Activated naive CD8-positive, alpha-beta T cell treated with anti-CD3 and anti-CD28 coated beads for 36 hours (primary cell): Measurements from ENCODE around the gene TTC1. TPM values are rescaled to one million over a fixed set of nuclear protein-coding genes. Genes with fewer than 3 reads are reported as not detected.

ENCODE experiments used
- DNase-seq: peaks from one replicate; pipeline ENCODE4 v3.0.0; 2021
- H3K27ac Mint-ChIP-seq: one replicate; pipeline ENCODE4 v1.8.0; 2022; ENCODE audit warnings: mild to moderate bottlenecking, moderate library complexity, mixed read lengths
- H3K27me3 Mint-ChIP-seq: one replicate; pipeline ENCODE4 v1.8.0; 2022; ENCODE audit warnings: mild to moderate bottlenecking, mixed read lengths
- H3K36me3 Mint-ChIP-seq: one replicate; pipeline ENCODE4 v1.8.0; 2021; ENCODE audit warnings: mild to moderate bottlenecking, mixed read lengths
- H3K4me1 Mint-ChIP-seq: one replicate; pipeline ENCODE4 v1.8.0; 2021; ENCODE audit warnings: mixed read lengths
- H3K4me3 Mint-ChIP-seq: one replicate; pipeline ENCODE4 v1.8.0; 2022; ENCODE audit warnings: mild to moderate bottlenecking, moderate library complexity, mixed read lengths
- H3K9me3 Mint-ChIP-seq: one replicate; pipeline ENCODE4 v1.8.0; 2022; ENCODE audit warnings: mixed read lengths
- total RNA-seq, 2 experiments: library from RNA; stranded (reverse); gene quantifications; one replicate each; pipeline ENCODE4 v1.2.3, GENCODE V29; 2021

TTC1 gene
- total RNA-seq, 2 experiments from 2014 or later = 69.7 to 73.9 TPM

- H3K9me3 Mint-ChIP-seq = no peaks in the 10 kb centered on the region
- no peaks in the 10 kb centered on the region for H3K27me3 Mint-ChIP-seq
- H3K27ac Mint-ChIP-seq = no peak overlapping the region
- H3K4me1 Mint-ChIP-seq = peaks cover 20% of the 10 kb centered on the region
- DNase-seq = no peak
- H3K36me3 Mint-ChIP-seq = peaks cover 14% of the 10 kb centered on the region
- no peak overlapping the region for H3K4me3 Mint-ChIP-seq
Observed at GRCh38 chr5:160020964-160021363, 12.0 kb downstream of the TTC1 start.

- Mint-ChIP-seq H3K27ac (no peak overlapping the region), H3K36me3 (peaks cover 15% of the 10 kb centered on the region), H3K4me1 (peaks cover 21% of the 10 kb centered on the region), H3K4me3 (no peak overlapping the region), H3K9me3 (no peaks in the 10 kb centered on the region), H3K27me3 (no peaks in the 10 kb centered on the region)
- peak; percentile 38 for DNase-seq
Observed at GRCh38 chr5:160021831-160022446, 13.0 kb downstream of the TTC1 start.

- H3K9me3 Mint-ChIP-seq = no peaks in the 10 kb centered on the region
- no peak for DNase-seq
- peaks cover 20% of the 10 kb centered on the region for H3K36me3 Mint-ChIP-seq
- no peak overlapping the region for H3K4me3 Mint-ChIP-seq
- no peaks in the 10 kb centered on the region for H3K27me3 Mint-ChIP-seq
- H3K27ac Mint-ChIP-seq = no peak overlapping the region
- H3K4me1 Mint-ChIP-seq = peaks cover 21% of the 10 kb centered on the region
Observed at GRCh38 chr5:160023007-160023907, 14.3 kb downstream of the TTC1 start.

GRCh38 chr5:160023908-160024630 lies 15.1 kb downstream of the TTC1 start:
- Mint-ChIP-seq H3K4me1 (peaks cover 21% of the 10 kb centered on the region), H3K4me3 (no peak overlapping the region), H3K27ac (no peak overlapping the region), H3K9me3 (no peaks in the 10 kb centered on the region), H3K27me3 (no peaks in the 10 kb centered on the region), H3K36me3 (peaks cover 20% of the 10 kb centered on the region)
- DNase-seq = no peak

- Mint-ChIP-seq H3K9me3 (no peaks in the 10 kb centered on the region), H3K36me3 (peaks cover 27% of the 10 kb centered on the region), H3K4me1 (peaks cover 11% of the 10 kb centered on the region)
Observed at GRCh38 chr5:160029004-160029403, 20.1 kb downstream of the TTC1 start.

DNA sequence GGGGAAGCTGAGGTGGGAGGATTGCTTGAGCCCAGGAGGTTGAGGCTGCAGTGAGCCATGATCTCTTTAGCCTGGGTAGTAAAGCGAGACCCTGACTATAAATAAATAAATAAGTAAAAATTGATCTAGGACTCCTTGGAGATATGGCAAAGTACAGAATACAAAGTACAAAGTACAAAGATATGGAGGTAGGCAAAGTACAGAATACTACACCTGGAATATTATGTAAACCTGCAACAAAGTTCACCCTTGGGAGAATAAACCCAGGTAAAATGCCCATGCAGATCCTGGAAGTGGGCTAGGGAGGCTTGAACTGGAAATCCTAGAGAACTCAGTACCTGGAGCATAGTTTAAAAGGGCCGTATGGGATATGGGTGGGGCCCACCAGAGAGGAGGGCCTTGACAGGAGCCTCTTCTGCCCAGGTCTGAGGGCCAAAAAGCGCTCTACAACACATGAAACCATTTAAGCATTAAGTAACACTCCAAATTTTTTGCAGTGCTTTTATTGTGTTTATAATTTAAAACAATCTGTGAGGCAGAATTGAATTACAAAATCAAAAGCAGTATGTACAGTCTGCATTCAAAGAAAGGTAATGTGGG lies 20.7 kb downstream of the TTC1 start:
- H3K4me1 Mint-ChIP-seq = peaks cover 9% of the 10 kb centered on the region
- no peak overlapping the region for H3K27ac Mint-ChIP-seq
- no peaks in the 10 kb centered on the region for H3K27me3 Mint-ChIP-seq
- H3K4me3 Mint-ChIP-seq = no peak overlapping the region
- no peaks in the 10 kb centered on the region for H3K9me3 Mint-ChIP-seq
- no peak for DNase-seq
- peaks cover 27% of the 10 kb centered on the region for H3K36me3 Mint-ChIP-seq

More at GRCh38 chr5:160029004-160029403, 20.1 kb downstream of the TTC1 start:
- H3K4me3 Mint-ChIP-seq = no peak overlapping the region
- DNase-seq = no peak
- H3K27me3 Mint-ChIP-seq = no peaks in the 10 kb centered on the region
- H3K27ac Mint-ChIP-seq = no peak overlapping the region

DNA sequence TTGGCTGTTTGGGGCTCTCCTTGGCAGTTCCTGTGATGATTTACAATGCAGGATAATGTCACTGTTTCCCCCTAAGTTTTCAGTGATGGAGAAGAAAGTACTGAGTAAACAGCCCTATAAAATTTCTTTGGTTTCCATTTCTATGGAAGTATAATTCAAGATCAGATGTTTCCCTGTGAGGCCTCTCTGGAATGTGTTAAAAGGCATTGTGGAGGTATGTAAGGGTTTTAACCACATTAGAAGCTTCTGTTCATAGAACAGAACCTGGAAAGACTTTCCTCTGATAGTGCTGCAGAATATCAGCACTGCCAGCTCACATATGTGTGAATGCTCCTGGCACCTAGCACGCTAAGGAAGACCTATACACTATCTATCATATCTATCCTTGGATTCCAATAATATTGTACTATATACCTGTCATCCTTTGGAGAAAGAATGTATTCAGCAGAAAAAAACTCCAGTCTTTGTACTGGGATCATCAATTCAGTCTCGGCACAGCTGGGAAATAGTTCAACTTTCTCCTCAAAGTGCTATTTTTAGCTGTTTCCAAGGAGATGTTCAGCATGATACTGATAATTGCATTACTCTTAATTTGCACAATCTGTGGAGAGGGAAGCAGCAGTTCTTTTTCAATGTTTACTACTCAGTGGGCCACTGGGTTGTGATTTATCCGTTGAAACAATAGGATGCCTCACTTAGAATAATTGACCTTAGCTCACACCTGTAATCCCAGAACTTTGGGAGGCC lies 21.9 kb downstream of the TTC1 start:
- H3K9me3 Mint-ChIP-seq = no peaks in the 10 kb centered on the region
- H3K27ac Mint-ChIP-seq = no peak overlapping the region
- H3K4me3 Mint-ChIP-seq = no peak overlapping the region
- H3K36me3 Mint-ChIP-seq = peaks cover 27% of the 10 kb centered on the region
- H3K27me3 Mint-ChIP-seq = no peaks in the 10 kb centered on the region
- DNase-seq = no peak
- peaks cover 8% of the 10 kb centered on the region for H3K4me1 Mint-ChIP-seq

- H3K36me3 Mint-ChIP-seq = peaks cover 31% of the 10 kb centered on the region
- H3K4me1 Mint-ChIP-seq = peaks cover 5% of the 10 kb centered on the region
- H3K4me3 Mint-ChIP-seq = no peak overlapping the region
- DNase-seq = no peak
- H3K9me3 Mint-ChIP-seq = no peaks in the 10 kb centered on the region
- H3K27me3 Mint-ChIP-seq = no peaks in the 10 kb centered on the region
- H3K27ac Mint-ChIP-seq = no peak overlapping the region
Observed at GRCh38 chr5:160033546-160034252, 24.8 kb downstream of the TTC1 start.

DNA sequence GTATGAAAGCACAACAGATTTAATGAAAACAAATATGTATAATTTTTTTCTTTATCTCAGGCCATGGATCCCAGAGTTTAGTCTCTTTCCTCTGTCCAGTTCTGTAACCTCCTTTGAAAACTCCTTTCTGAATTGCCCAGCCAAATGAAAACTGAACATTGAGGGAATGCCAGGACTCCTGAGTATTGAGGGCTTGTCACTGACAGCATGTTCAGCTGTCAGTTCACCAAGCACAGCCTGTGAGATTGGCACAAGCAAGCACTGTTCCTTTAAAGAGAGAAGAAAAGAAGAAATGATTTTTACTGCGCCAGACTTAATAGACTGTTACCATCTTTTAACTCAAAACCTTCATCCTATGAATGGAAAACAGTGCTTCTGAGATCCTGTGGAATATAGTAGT lies 27.3 kb downstream of the TTC1 start:
- Mint-ChIP-seq H3K27ac (no peak overlapping the region), H3K4me3 (no peak overlapping the region), H3K9me3 (no peaks in the 10 kb centered on the region), H3K4me1 (peaks cover 5% of the 10 kb centered on the region), H3K27me3 (no peaks in the 10 kb centered on the region), H3K36me3 (peaks cover 22% of the 10 kb centered on the region)
- no peak for DNase-seq

GRCh38 chr5:160036884-160037283 lies 27.9 kb downstream of the TTC1 start:
- no peaks in the 10 kb centered on the region for H3K27me3 Mint-ChIP-seq
- no peak overlapping the region for H3K4me3 Mint-ChIP-seq
- DNase-seq = no peak
- peaks cover 25% of the 10 kb centered on the region for H3K36me3 Mint-ChIP-seq
- H3K27ac Mint-ChIP-seq = no peak overlapping the region
- H3K9me3 Mint-ChIP-seq = no peaks in the 10 kb centered on the region
- H3K4me1 Mint-ChIP-seq = peaks cover 5% of the 10 kb centered on the region

DNA sequence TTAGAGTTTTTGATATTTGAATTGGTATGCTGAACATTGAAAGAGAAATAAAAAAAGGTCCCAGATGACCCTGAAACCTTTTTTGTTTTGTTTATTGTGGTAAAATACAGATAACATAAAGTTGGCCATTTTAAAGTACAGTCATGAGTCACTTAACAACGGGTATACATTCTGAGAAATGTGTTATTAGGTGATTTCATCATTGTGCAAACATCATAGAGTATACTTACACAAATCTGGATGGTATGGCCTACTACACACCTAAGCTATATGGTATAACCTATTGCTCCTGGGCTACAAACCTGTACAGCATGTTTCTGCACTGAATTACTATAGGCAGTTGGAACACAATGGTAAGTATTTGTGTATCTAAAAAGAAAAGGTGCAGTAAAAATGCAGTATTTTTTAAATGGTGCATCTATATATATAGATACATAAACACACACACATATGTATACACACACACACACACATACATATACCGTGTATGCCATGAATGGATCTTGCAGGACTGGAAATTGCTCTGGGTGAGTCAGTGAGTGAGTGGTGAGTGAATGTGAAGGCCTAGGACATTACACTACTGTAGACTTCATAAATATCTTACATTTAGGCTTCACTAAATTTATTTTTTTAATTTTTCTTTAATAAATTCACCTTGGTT lies 31.0 kb downstream of the TTC1 start:
- no peaks in the 10 kb centered on the region for H3K27me3 Mint-ChIP-seq
- peaks cover 26% of the 10 kb centered on the region for H3K36me3 Mint-ChIP-seq
- H3K9me3 Mint-ChIP-seq = no peaks in the 10 kb centered on the region
- no peak for DNase-seq
- no peak overlapping the region for H3K4me3 Mint-ChIP-seq
- H3K4me1 Mint-ChIP-seq = peaks cover 10% of the 10 kb centered on the region
- no peak overlapping the region for H3K27ac Mint-ChIP-seq

DNA sequence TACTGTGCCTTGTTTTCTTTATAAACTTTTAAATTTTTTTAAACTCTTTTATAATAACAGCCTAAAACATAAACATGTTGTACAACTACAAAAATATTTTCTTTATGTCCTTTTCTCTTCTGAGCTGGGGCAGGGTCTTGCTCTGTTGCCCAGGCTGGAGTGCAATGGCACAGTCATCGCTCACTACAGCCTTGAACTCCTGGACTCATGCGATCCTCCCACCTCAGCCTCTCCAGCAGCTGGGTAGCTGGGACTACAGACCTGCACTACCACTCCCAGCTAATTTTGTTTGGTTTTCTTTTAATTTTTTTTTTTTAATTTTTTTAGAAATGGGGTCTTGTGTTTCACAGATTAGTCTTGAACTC lies 31.5 kb downstream of the TTC1 start:
- Mint-ChIP-seq H3K36me3 (peaks cover 27% of the 10 kb centered on the region), H3K9me3 (no peaks in the 10 kb centered on the region), H3K27me3 (no peaks in the 10 kb centered on the region), H3K4me1 (peaks cover 9% of the 10 kb centered on the region), H3K4me3 (no peak overlapping the region), H3K27ac (no peak overlapping the region)
- no peak for DNase-seq

DNA sequence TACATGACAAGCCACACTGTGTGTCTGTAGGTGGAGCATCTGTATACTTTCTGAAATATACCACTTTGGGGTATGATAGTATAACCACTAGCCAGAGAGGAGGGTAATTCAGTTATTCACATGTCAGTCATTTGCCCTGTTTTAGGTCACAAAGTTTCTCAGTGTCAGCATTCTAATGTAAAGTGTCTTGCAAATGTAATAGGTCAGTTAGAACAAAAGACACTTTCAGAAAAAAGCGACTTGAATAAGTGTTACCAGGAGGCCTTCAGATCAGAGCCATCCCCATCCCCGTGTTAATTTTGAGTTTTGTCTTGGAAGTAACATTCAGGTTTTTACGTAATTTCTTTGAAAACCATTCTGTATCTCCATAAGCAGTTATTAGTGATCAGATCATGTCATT lies 33.7 kb downstream of the TTC1 start:
- H3K36me3 Mint-ChIP-seq = peaks cover 33% of the 10 kb centered on the region
- no peak overlapping the region for H3K4me3 Mint-ChIP-seq
- H3K27ac Mint-ChIP-seq = no peak overlapping the region

More for the DNA sequence above, 33.7 kb downstream of the TTC1 start:
- DNase-seq = no peak
- Mint-ChIP-seq H3K9me3 (no peaks in the 10 kb centered on the region), H3K4me1 (peaks cover 8% of the 10 kb centered on the region), H3K27me3 (no peaks in the 10 kb centered on the region)
